T-cell (primary cell): Measurements from ENCODE around the gene MAP3K15. TPM values are rescaled to one million over a fixed set of nuclear protein-coding genes. Genes with fewer than 3 reads are reported as not detected.
A peak's percentile ranks its signal among the peaks of the same experiment; 100 is the strongest.

Source experiments
- ATAC-seq, 4 experiments: fragments of 200-7000 bp in 3 of 4; fragments of 150-1000 bp in 1 of 4; cut with Tn5 transposase; replicated peaks in 1 of 4; 1 replicate in 3 of 4; 2 replicates in 1 of 4; pipeline ENCODE4 v1.10.0; 2021; ENCODE audit warnings: moderate library complexity in 3 of 4, mild to moderate bottlenecking in 2 of 4, moderate number of reproducible peaks in 1 of 4
- CTCF ChIA-PET, 2 donors: fragments of 300-600 bp; sonication (Branson Sonifier 250); formaldehyde crosslinking; loops; one replicate each; lab custom pipeline; 2022; ENCODE audit warnings: antibody characterized with exemption in 2 of 2; lab: Charles Lee
- POLR2A ChIA-PET, 2 donors: fragments of 300-600 bp; sonication (Branson Sonifier 250); formaldehyde crosslinking; loops; one replicate each; lab custom pipeline; 2022; ENCODE audit warnings: antibody characterized with exemption in 2 of 2; lab: Charles Lee
- DNase-seq, 35 experiments: peaks; one replicate each; pipeline versions ENCODE4 v3.0.0 to v3.0.0-alpha.2; 2013 to 2023
- H3K27ac ChIP-seq: one replicate; pipeline ENCODE4 v1.5.1; 2013; ENCODE audit warnings: low read length
- H3K27me3 ChIP-seq, 2 experiments: replicated peaks in 1 of 2; 1 replicate in 1 of 2; 2 replicates in 1 of 2; pipeline versions ENCODE4 v1.6.1 to v1.7.0; 2013; ENCODE audit warnings: low read length in 1 of 2, mixed read lengths in 1 of 2; ENCODE audit not compliant: control insufficient read depth in 2 of 2, insufficient read depth in 2 of 2; ENCODE audit errors: extremely low read depth in 1 of 2
- H3K36me3 ChIP-seq, 2 donors: 1 replicate in 1 of 2; 2 replicates in 1 of 2; pipeline versions ENCODE4 v1.6.1 to v1.7.0; 2013; ENCODE audit warnings: low read length in 1 of 2; ENCODE audit not compliant: control insufficient read depth in 2 of 2, insufficient read depth in 1 of 2; ENCODE audit errors: extremely low read depth in 1 of 2
- H3K4me1 ChIP-seq, 2 experiments: 1 replicate in 1 of 2; 2 replicates in 1 of 2; pipeline versions ENCODE4 v1.6.1 to v1.7.0; 2013; ENCODE audit warnings: low read length in 2 of 2, mixed read lengths in 1 of 2; ENCODE audit not compliant: insufficient read depth in 2 of 2, control insufficient read depth in 1 of 2; ENCODE audit errors: extremely low read depth in 1 of 2
- H3K4me3 ChIP-seq, 2 donors: 1 replicate in 1 of 2; 2 replicates in 1 of 2; pipeline versions ENCODE4 v1.5.1 to v1.7.0; 2013; ENCODE audit warnings: mild to moderate bottlenecking in 2 of 2, low read length in 1 of 2, moderate library complexity in 1 of 2; ENCODE audit not compliant: control insufficient read depth in 1 of 2; ENCODE audit errors: extremely low read depth in 1 of 2
- H3K9me3 ChIP-seq: 2 replicates; pipeline ENCODE4 v1.7.0; 2013
- H3K27ac Mint-ChIP-seq, 2 donors: one replicate each; pipeline ENCODE4 v1.8.0; 2020 to 2021; ENCODE audit warnings: mild to moderate bottlenecking in 2 of 2, mixed read lengths in 2 of 2
- H3K27me3 Mint-ChIP-seq, 2 donors: one replicate each; pipeline ENCODE4 v1.8.0; 2021 to 2022; ENCODE audit warnings: mixed read lengths in 2 of 2
- H3K36me3 Mint-ChIP-seq: one replicate; pipeline ENCODE4 v1.8.0; 2021; ENCODE audit warnings: mixed read lengths
- H3K4me1 Mint-ChIP-seq, 3 donors: one replicate each; pipeline ENCODE4 v1.8.0; 2020 to 2022; ENCODE audit warnings: mixed read lengths in 3 of 3, mild to moderate bottlenecking in 1 of 3
- H3K4me3 Mint-ChIP-seq, 3 donors: one replicate each; pipeline ENCODE4 v1.8.0; 2020 to 2022; ENCODE audit warnings: mild to moderate bottlenecking in 3 of 3, mixed read lengths in 3 of 3, moderate library complexity in 3 of 3
- H3K9me3 Mint-ChIP-seq, 3 donors: one replicate each; pipeline ENCODE4 v1.8.0; 2020 to 2022; ENCODE audit warnings: mixed read lengths in 3 of 3
- WGBS: methylation state at CpG from one replicate; pipeline ENCODE4 v1.1.5; 2013; ENCODE audit warnings: missing lambda C conversion rate; ENCODE audit not compliant: insufficient coverage; 5-methylcytosine and 5-hydroxymethylcytosine counted together
- total RNA-seq, 35 experiments: library from RNA in 6 of 35; stranded (reverse) in 6 of 35; fragments of 120-200 nt in 1 of 35; gene quantifications; one replicate each; pipeline versions ENCODE4 v1.2.1 to v1.2.4 and lab custom pipeline; 2013 to 2026

MAP3K15 gene
- total RNA-seq, 5 donors from 2014 or later (not counting 1 experiment from before 2014, with no cell fraction given): 0.09 to 0.23 TPM; not detected in 3

- 83% methylated on average over 2 of the region's 8 CpGs for WGBS
- H3K36me3 ChIP-seq: peaks cover 0 to 9% of the 10 kb centered on the region in 2 donors
- H3K27me3 ChIP-seq: no peaks in the 10 kb centered on the region
- H3K4me1 ChIP-seq: no peaks in the 10 kb centered on the region
- Mint-ChIP-seq H3K9me3 (no peaks in the 10 kb centered on the region), H3K4me1 (no peaks in the 10 kb centered on the region), H3K27ac (no peak overlapping the region), H3K4me3 (no peak overlapping the region), H3K27me3 (no peaks in the 10 kb centered on the region), H3K36me3 (no peaks in the 10 kb centered on the region)
- no peaks in the 10 kb centered on the region for H3K9me3 ChIP-seq
- CTCF ChIA-PET: interaction anchor here in 1 of 2 donors (0.7 kb wide), 1 partner anchor 355 kb away, joined by 5 read pairs; no protein-coding TSS in a partner anchor
- no peak overlapping the region for H3K27ac ChIP-seq
- POLR2A ChIA-PET: no interaction called here
- ATAC-seq (no peak), DNase-seq (no peak)
- no peak overlapping the region for H3K4me3 ChIP-seq
Measured at GRCh38 chrX:19532709-19533108, 17.4 kb upstream of the MAP3K15 start.

- CTCF ChIA-PET: no interaction called here
- peaks cover 24 to 30% of the 10 kb centered on the region in 2 donors for H3K27me3 Mint-ChIP-seq
- no peak for DNase-seq
Measured at GRCh38 chrX:19517965-19518364, 2.7 kb upstream of the MAP3K15 start.

GRCh38 chrX:19515615-19516105 lies 352 bp upstream of the MAP3K15 start:
- ChIA-PET POLR2A (no interaction called here), CTCF (interaction anchor here in 1 of 2 donors (0.7 to 0.8 kb wide), 2 partner anchors 19 to 23 kb away, joined by 3 to 7 read pairs; no protein-coding TSS in a partner anchor)
- peaks cover 25 to 30% of the 10 kb centered on the region in 2 donors for H3K27me3 Mint-ChIP-seq
- H3K36me3 ChIP-seq: no peaks in the 10 kb centered on the region
- ATAC-seq (no peak), DNase-seq (no peak)
- WGBS: 0% methylated on average over 7 of the region's 23 CpGs
- no peaks in the 10 kb centered on the region for H3K36me3 Mint-ChIP-seq
- H3K27me3 ChIP-seq: peaks cover 0 to 18% of the 10 kb centered on the region in 2 experiments
- no peak overlapping the region for H3K27ac Mint-ChIP-seq
- H3K9me3 Mint-ChIP-seq: no peaks in the 10 kb centered on the region
- no peaks in the 10 kb centered on the region for H3K9me3 ChIP-seq
- H3K27ac ChIP-seq: no peak overlapping the region
- peaks cover 0 to 6% of the 10 kb centered on the region in 2 experiments for H3K4me1 ChIP-seq
- H3K4me3 Mint-ChIP-seq: peak overlapping the region; percentile 34 to 51 (median 48)
- H3K4me3 ChIP-seq: no peak overlapping the region
- H3K4me1 Mint-ChIP-seq: peaks cover 0 to 7% (median 3%) of the 10 kb centered on the region in 3 donors

More at GRCh38 chrX:19517965-19518364, 2.7 kb upstream of the MAP3K15 start:
- Histone ChIP-seq H3K36me3 (no peaks in the 10 kb centered on the region), H3K4me3 (no peak overlapping the region), H3K27me3 (peaks cover 0 to 18% of the 10 kb centered on the region in 2 experiments), H3K4me1 (peaks cover 0 to 6% of the 10 kb centered on the region in 2 experiments), H3K9me3 (no peaks in the 10 kb centered on the region), H3K27ac (no peak overlapping the region)
- no CpG with 5 or more reads among the region's 4 CpGs for WGBS
- Mint-ChIP-seq H3K4me3 (no peak overlapping the region), H3K4me1 (peaks cover 0 to 7% (median 3%) of the 10 kb centered on the region in 3 donors), H3K27ac (no peak overlapping the region), H3K9me3 (no peaks in the 10 kb centered on the region), H3K36me3 (no peaks in the 10 kb centered on the region)
- no peak for ATAC-seq
- POLR2A ChIA-PET: no interaction called here

- no CpG with 5 or more reads among the region's 4 CpGs for WGBS
- H3K36me3 ChIP-seq: no peaks in the 10 kb centered on the region
- Mint-ChIP-seq H3K4me3 (peak overlapping the region in 1 of 3 donors; percentile 43), H3K27me3 (peaks cover 18 to 26% of the 10 kb centered on the region in 2 donors), H3K4me1 (peaks cover 0 to 7% (median 3%) of the 10 kb centered on the region in 3 donors), H3K9me3 (no peaks in the 10 kb centered on the region), H3K36me3 (no peaks in the 10 kb centered on the region), H3K27ac (no peak overlapping the region)
- no peak for ATAC-seq
- H3K4me3 ChIP-seq: no peak overlapping the region
- POLR2A ChIA-PET: interaction anchor here in 1 of 2 donors (0.6 kb wide), 1 partner anchor 1088 kb away, joined by 3 read pairs; the partner anchor contains the start of gene CDKL5
- no peak for DNase-seq
- H3K9me3 ChIP-seq: no peaks in the 10 kb centered on the region
- peaks cover 0 to 6% of the 10 kb centered on the region in 2 experiments for H3K4me1 ChIP-seq
- CTCF ChIA-PET: no interaction called here
- H3K27me3 ChIP-seq: peaks cover 0 to 15% of the 10 kb centered on the region in 2 experiments
- no peak overlapping the region for H3K27ac ChIP-seq
Measured at GRCh38 chrX:19513383-19513782, 1.9 kb downstream of the MAP3K15 start.

GRCh38 chrX:19512961-19513360 lies 2.3 kb downstream of the MAP3K15 start:
- ChIA-PET POLR2A (interaction anchor here in 1 of 2 donors (0.6 kb wide), 1 partner anchor 1088 kb away, joined by 3 read pairs; the partner anchor contains the start of gene CDKL5), CTCF (no interaction called here)
- no peak overlapping the region for H3K27ac Mint-ChIP-seq
- no peaks in the 10 kb centered on the region for H3K36me3 ChIP-seq
- WGBS: no CpG with 5 or more reads among the region's 9 CpGs
- H3K27me3 ChIP-seq: peaks cover 0 to 14% of the 10 kb centered on the region in 2 experiments
- no peaks in the 10 kb centered on the region for H3K9me3 Mint-ChIP-seq
- peaks cover 14 to 23% of the 10 kb centered on the region in 2 donors for H3K27me3 Mint-ChIP-seq
- H3K9me3 ChIP-seq: no peaks in the 10 kb centered on the region
- ATAC-seq: peak in 1 of 4 experiments; percentile 36
- H3K4me1 ChIP-seq: peaks cover 0 to 6% of the 10 kb centered on the region in 2 experiments
- H3K27ac ChIP-seq: no peak overlapping the region
- H3K4me3 Mint-ChIP-seq: no peak overlapping the region
- DNase-seq: no peak
- peaks cover 0 to 7% (median 3%) of the 10 kb centered on the region in 3 donors for H3K4me1 Mint-ChIP-seq
- H3K36me3 Mint-ChIP-seq: no peaks in the 10 kb centered on the region
- H3K4me3 ChIP-seq: no peak overlapping the region

- Histone ChIP-seq H3K27me3 (peaks cover 0 to 14% of the 10 kb centered on the region in 2 experiments), H3K4me3 (no peak overlapping the region), H3K4me1 (peaks cover 0 to 6% of the 10 kb centered on the region in 2 experiments), H3K36me3 (no peaks in the 10 kb centered on the region), H3K27ac (no peak overlapping the region), H3K9me3 (no peaks in the 10 kb centered on the region)
- no peak for DNase-seq
- H3K27ac Mint-ChIP-seq: no peak overlapping the region
- peaks cover 10 to 18% of the 10 kb centered on the region in 2 donors for H3K27me3 Mint-ChIP-seq
- no peak overlapping the region for H3K4me3 Mint-ChIP-seq
- ATAC-seq: no peak
- CTCF ChIA-PET: no interaction called here
- POLR2A ChIA-PET: no interaction called here
- peaks cover 0 to 7% (median 3%) of the 10 kb centered on the region in 3 donors for H3K4me1 Mint-ChIP-seq
- no peaks in the 10 kb centered on the region for H3K9me3 Mint-ChIP-seq
- H3K36me3 Mint-ChIP-seq: no peaks in the 10 kb centered on the region
- WGBS: 100% methylated on average over 3 of the region's 8 CpGs
Measured at GRCh38 chrX:19512359-19512758, 2.9 kb downstream of the MAP3K15 start.
